ENCODE measurements around the gene MEIS1. TPM values are rescaled to one million over a fixed set of nuclear protein-coding genes. Genes with fewer than 3 reads are reported as not detected.

MEIS1 gene
- total and polyA plus RNA-seq, 2 of the 8 experiments (the other 6 are each of a cell fraction or from before 2014, with no cell fraction given): 0.17 to 1.2 TPM

DNA sequence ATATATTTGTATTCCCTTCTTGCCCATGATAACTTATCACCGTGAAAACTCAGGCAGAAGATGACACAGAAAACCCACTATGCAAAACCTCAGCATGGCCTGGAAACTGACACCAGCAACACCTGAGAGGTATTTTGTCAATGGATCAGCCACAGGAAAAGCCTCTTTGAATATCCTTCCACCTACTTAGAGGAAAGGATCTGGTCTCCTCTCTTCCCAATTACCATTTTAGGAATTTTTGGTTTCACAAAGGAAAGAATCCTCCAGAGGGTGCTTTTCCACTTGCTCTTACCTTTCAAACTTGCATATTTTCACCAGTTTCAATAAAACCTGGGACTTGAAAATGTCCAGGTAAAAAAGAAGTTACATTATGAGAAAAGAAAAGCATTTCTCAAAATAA, 20.0 kb upstream of the MEIS1 start (continued):
- TF ChIP-seq, protein P1, sequence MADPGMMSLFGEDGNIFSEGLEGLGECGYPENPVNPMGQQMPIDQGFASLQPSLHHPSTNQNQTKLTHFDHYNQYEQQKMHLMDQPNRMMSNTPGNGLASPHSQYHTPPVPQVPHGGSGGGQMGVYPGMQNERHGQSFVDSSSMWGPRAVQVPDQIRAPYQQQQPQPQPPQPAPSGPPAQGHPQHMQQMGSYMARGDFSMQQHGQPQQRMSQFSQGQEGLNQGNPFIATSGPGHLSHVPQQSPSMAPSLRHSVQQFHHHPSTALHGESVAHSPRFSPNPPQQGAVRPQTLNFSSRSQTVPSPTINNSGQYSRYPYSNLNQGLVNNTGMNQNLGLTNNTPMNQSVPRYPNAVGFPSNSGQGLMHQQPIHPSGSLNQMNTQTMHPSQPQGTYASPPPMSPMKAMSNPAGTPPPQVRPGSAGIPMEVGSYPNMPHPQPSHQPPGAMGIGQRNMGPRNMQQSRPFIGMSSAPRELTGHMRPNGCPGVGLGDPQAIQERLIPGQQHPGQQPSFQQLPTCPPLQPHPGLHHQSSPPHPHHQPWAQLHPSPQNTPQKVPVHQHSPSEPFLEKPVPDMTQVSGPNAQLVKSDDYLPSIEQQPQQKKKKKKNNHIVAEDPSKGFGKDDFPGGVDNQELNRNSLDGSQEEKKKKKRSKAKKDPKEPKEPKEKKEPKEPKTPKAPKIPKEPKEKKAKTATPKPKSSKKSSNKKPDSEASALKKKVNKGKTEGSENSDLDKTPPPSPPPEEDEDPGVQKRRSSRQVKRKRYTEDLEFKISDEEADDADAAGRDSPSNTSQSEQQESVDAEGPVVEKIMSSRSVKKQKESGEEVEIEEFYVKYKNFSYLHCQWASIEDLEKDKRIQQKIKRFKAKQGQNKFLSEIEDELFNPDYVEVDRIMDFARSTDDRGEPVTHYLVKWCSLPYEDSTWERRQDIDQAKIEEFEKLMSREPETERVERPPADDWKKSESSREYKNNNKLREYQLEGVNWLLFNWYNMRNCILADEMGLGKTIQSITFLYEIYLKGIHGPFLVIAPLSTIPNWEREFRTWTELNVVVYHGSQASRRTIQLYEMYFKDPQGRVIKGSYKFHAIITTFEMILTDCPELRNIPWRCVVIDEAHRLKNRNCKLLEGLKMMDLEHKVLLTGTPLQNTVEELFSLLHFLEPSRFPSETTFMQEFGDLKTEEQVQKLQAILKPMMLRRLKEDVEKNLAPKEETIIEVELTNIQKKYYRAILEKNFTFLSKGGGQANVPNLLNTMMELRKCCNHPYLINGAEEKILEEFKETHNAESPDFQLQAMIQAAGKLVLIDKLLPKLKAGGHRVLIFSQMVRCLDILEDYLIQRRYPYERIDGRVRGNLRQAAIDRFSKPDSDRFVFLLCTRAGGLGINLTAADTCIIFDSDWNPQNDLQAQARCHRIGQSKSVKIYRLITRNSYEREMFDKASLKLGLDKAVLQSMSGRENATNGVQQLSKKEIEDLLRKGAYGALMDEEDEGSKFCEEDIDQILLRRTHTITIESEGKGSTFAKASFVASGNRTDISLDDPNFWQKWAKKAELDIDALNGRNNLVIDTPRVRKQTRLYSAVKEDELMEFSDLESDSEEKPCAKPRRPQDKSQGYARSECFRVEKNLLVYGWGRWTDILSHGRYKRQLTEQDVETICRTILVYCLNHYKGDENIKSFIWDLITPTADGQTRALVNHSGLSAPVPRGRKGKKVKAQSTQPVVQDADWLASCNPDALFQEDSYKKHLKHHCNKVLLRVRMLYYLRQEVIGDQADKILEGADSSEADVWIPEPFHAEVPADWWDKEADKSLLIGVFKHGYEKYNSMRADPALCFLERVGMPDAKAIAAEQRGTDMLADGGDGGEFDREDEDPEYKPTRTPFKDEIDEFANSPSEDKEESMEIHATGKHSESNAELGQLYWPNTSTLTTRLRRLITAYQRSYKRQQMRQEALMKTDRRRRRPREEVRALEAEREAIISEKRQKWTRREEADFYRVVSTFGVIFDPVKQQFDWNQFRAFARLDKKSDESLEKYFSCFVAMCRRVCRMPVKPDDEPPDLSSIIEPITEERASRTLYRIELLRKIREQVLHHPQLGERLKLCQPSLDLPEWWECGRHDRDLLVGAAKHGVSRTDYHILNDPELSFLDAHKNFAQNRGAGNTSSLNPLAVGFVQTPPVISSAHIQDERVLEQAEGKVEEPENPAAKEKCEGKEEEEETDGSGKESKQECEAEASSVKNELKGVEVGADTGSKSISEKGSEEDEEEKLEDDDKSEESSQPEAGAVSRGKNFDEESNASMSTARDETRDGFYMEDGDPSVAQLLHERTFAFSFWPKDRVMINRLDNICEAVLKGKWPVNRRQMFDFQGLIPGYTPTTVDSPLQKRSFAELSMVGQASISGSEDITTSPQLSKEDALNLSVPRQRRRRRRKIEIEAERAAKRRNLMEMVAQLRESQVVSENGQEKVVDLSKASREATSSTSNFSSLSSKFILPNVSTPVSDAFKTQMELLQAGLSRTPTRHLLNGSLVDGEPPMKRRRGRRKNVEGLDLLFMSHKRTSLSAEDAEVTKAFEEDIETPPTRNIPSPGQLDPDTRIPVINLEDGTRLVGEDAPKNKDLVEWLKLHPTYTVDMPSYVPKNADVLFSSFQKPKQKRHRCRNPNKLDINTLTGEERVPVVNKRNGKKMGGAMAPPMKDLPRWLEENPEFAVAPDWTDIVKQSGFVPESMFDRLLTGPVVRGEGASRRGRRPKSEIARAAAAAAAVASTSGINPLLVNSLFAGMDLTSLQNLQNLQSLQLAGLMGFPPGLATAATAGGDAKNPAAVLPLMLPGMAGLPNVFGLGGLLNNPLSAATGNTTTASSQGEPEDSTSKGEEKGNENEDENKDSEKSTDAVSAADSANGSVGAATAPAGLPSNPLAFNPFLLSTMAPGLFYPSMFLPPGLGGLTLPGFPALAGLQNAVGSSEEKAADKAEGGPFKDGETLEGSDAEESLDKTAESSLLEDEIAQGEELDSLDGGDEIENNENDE (IDR thresholded peaks at IDR 0.05; ENCODE audit: insufficient replicate concordance, low read length): peak; percentile 28
- TF ChIP-seq SP1 (IDR thresholded peaks at IDR 0.05; ENCODE audit: low read depth, low read length) (no peak), EZH2 (IDR thresholded peaks at IDR 0.05; ENCODE audit: low read depth, low read length, severe bottlenecking) (no peak), NRF1 (IDR thresholded peaks at IDR 0.05; ENCODE audit: low read depth, low read length) (no peak), EGR1 (IDR thresholded peaks at IDR 0.05; ENCODE audit: borderline replicate concordance, low read depth, low read length) (no peak), GTF2F1 (IDR thresholded peaks at IDR 0.05; ENCODE audit: borderline replicate concordance, low read depth, low read length) (no peak), SIN3A (conservative IDR thresholded peaks at IDR 0.05 in 1 of 2, IDR thresholded peaks at IDR 0.05 in 1 of 2; ENCODE audit: low read depth in 1 of 2, low read length in 2 of 2) (no peak), GABPA (IDR thresholded peaks at IDR 0.05; ENCODE audit: borderline replicate concordance, insufficient read depth, low read length) (no peak), CEBPB (IDR thresholded peaks at IDR 0.05; ENCODE audit: low read depth, low read length) (no peak), ZNF274 (IDR thresholded peaks at IDR 0.05; ENCODE audit: borderline replicate concordance, extremely low read depth, low read length) (no peak), HDAC2 (IDR thresholded peaks at IDR 0.05; ENCODE audit: borderline replicate concordance in 1 of 2, low read depth in 2 of 2, low read length in 2 of 2) (0 out of 4 replicates have a peak, but pooled peaks of 1 of the 2 experiments have one; percentile 43), TAF1 (IDR thresholded peaks at IDR 0.05; ENCODE audit: low read depth, low read length) (no peak)

All from H1 (cell line).